Keratinocyte (primary cell): ENCODE measurements around the gene SLC41A1. TPM values are rescaled to one million over a fixed set of nuclear protein-coding genes. Genes with fewer than 3 reads are reported as not detected.

Source experiments
- DNase-seq: peaks from one replicate; pipeline ENCODE4 v3.0.0-alpha.2; 2011; ENCODE audit warnings: low read depth, missing footprints, low spot score
- FAIRE-seq: peaks from 2 replicates; lab custom pipeline; 2011; peaks lifted over from hg19 to GRCh38; lab: Jason Lieb, UNC
- H2AFZ ChIP-seq: 2 replicates; pipeline ENCODE4 v1.6.0; 2012; ENCODE audit warnings: low read length, control low read depth, inconsistent platforms; ENCODE audit not compliant: control insufficient read depth
- H3K27ac ChIP-seq: 2 replicates; pipeline ENCODE4 v1.5.1; 2011; ENCODE audit warnings: low read length; ENCODE audit not compliant: control insufficient read depth, insufficient read depth
- H3K27me3 ChIP-seq: 3 replicates; pipeline ENCODE4 v1.6.0; 2011; ENCODE audit warnings: low read length; ENCODE audit not compliant: control insufficient read depth, insufficient read depth; ENCODE audit errors: extremely low read depth
- H3K36me3 ChIP-seq, 2 experiments: 2 replicates in 1 of 2; 3 replicates in 1 of 2; pipeline ENCODE4 v1.5.1; 2011; ENCODE audit warnings: low read length in 2 of 2, mild to moderate bottlenecking in 1 of 2; ENCODE audit not compliant: control insufficient read depth in 2 of 2, insufficient read depth in 2 of 2; ENCODE audit errors: extremely low read depth in 1 of 2
- H3K4me1 ChIP-seq: 3 replicates; pipeline ENCODE4 v1.5.1; 2011; ENCODE audit warnings: low read length; ENCODE audit not compliant: control insufficient read depth, insufficient read depth; ENCODE audit errors: extremely low read depth
- H3K4me2 ChIP-seq: 3 replicates; pipeline ENCODE4 v1.6.0; 2011; ENCODE audit warnings: low read depth, low read length; ENCODE audit not compliant: control insufficient read depth, insufficient read depth; ENCODE audit errors: extremely low read depth
- H3K4me3 ChIP-seq, 3 experiments: fragments of 200-600 bp in 1 of 3; sonication (generic) in 1 of 3; 2 replicates in 2 of 3; 3 replicates in 1 of 3; pipeline ENCODE4 v1.5.1; 2011 to 2016; ENCODE audit warnings: low read length in 3 of 3, mild to moderate bottlenecking in 3 of 3, control low read depth in 2 of 3, inconsistent platforms in 1 of 3, low read depth in 1 of 3, mixed read lengths in 1 of 3, mixed run types in 1 of 3, moderate library complexity in 1 of 3; ENCODE audit not compliant: control insufficient read depth in 2 of 3, insufficient read depth in 2 of 3; ENCODE audit errors: extremely low read depth in 1 of 3
- H3K79me2 ChIP-seq: 2 replicates; pipeline ENCODE4 v1.6.0; 2012; ENCODE audit warnings: low read length; ENCODE audit not compliant: control insufficient read depth, insufficient read depth
- H3K9ac ChIP-seq: 3 replicates; pipeline ENCODE4 v1.6.0; 2011; ENCODE audit warnings: low read length; ENCODE audit not compliant: control insufficient read depth, insufficient read depth; ENCODE audit errors: extremely low read depth
- H3K9me1 ChIP-seq: 3 replicates; pipeline ENCODE4 v1.6.0; 2011; ENCODE audit warnings: low read length; ENCODE audit not compliant: control insufficient read depth, insufficient read depth; ENCODE audit errors: extremely low read depth
- H3K9me3 ChIP-seq: 2 replicates; pipeline ENCODE4 v1.5.1; 2012; ENCODE audit warnings: low read depth, low read length; ENCODE audit not compliant: control insufficient read depth
- H4K20me1 ChIP-seq: 3 replicates; pipeline ENCODE4 v1.6.0; 2011; ENCODE audit warnings: low read length; ENCODE audit not compliant: control insufficient read depth, insufficient read depth; ENCODE audit errors: extremely low read depth
- CTCF ChIP-seq, 3 experiments: IDR thresholded peaks in 1 of 3; conservative IDR thresholded peaks in 1 of 3; optimal IDR thresholded peaks in 1 of 3; 2 replicates in 2 of 3; 3 replicates in 1 of 3; pipeline versions ENCODE3 to v1.5.1; 2011; ENCODE audit warnings: low read length in 3 of 3, mild to moderate bottlenecking in 3 of 3, moderate library complexity in 2 of 3, control low read depth in 1 of 3, inconsistent platforms in 1 of 3; ENCODE audit not compliant: insufficient read depth in 2 of 3; ENCODE audit errors: extremely low read depth in 1 of 3
- EZH2 ChIP-seq: IDR thresholded peaks from one replicate; pipeline ENCODE4 v1.6.1; 2012; ENCODE audit warnings: inconsistent platforms, mild to moderate bottlenecking, low read length, moderate library complexity
- dilution Hi-C: fragments of 300-500 bp; cut with MboI; formaldehyde crosslinking; loops from one replicate; pipeline ENCODE4 v1.7.0; 2020; ENCODE audit warnings: low sequenced_read_pairs; ENCODE audit not compliant: extremely low pct_ligation_motif_present
- polyA plus RNA-seq, 5 experiments: library from polyadenylated mRNA; depleted of rRNA in 3 of 5; stranded (reverse) in 3 of 5; stranded (forward) in 1 of 5; unstranded in 1 of 5; fragments of >200 nt; gene quantifications; 1 replicate in 1 of 5; 2 replicates in 3 of 5; 3 replicates in 1 of 5; pipeline versions ENCODE4 v1.2.1 to v1.2.3, GENCODE V29; 2011 to 2012; ENCODE audit warnings: missing spikeins in 2 of 5, low read depth in 1 of 5, low replicate concordance in 1 of 5

Gene SLC41A1
- polyA plus RNA-seq, 1 donor (not counting 4 experiments of a cell fraction or from before 2014, with no cell fraction given): 21.7 TPM

DNA sequence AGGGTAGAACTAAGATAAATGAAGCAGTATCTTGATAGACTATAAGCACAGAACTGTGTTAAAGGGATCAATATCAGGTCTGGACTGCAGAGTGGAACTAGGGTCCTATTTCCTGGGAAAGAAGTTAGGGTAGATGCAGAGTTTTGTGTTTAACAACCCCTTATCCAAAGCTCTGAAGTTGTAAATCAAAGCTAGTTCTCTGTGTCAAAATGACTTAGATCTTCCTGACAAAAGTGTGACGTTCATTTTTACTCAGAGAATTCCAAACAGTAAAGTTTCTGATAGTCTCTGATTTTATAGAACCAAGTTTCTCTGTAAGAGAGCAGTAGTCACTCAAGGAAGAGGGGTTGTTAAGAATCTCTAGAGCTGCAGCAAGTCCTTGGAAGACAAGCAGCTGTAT lies 71.3 kb downstream of the SLC41A1 start:
- Histone ChIP-seq H3K27me3 (no peaks in the 10 kb centered on the region), H3K36me3 (peaks cover 0 to 5% of the 10 kb centered on the region in 2 experiments), H3K4me2 (no peak overlapping the region), H4K20me1 (peaks cover 4% of the 10 kb centered on the region), H3K27ac (no peak overlapping the region), H3K4me3 (no peak overlapping the region), H3K79me2 (peaks cover 86% of the 10 kb centered on the region), H3K9ac (no peak overlapping the region), H3K9me3 (no peaks in the 10 kb centered on the region), H3K4me1 (peaks cover 3% of the 10 kb centered on the region), H3K9me1 (no peaks in the 10 kb centered on the region), H2AFZ (no peak overlapping the region)
- FAIRE-seq (no peak), DNase-seq (no peak)
- dilution Hi-C loops: no loop called here
- no peak for TF ChIP-seq CTCF (optimal IDR thresholded peaks at IDR 0.05 in 1 of 3, IDR thresholded peaks at IDR 0.05 in 1 of 3, conservative IDR thresholded peaks at IDR 0.05 in 1 of 3; ENCODE audit: extremely low read depth in 1 of 3, insufficient read depth in 2 of 3, low read length in 3 of 3)
- no peak for TF ChIP-seq EZH2

DNA sequence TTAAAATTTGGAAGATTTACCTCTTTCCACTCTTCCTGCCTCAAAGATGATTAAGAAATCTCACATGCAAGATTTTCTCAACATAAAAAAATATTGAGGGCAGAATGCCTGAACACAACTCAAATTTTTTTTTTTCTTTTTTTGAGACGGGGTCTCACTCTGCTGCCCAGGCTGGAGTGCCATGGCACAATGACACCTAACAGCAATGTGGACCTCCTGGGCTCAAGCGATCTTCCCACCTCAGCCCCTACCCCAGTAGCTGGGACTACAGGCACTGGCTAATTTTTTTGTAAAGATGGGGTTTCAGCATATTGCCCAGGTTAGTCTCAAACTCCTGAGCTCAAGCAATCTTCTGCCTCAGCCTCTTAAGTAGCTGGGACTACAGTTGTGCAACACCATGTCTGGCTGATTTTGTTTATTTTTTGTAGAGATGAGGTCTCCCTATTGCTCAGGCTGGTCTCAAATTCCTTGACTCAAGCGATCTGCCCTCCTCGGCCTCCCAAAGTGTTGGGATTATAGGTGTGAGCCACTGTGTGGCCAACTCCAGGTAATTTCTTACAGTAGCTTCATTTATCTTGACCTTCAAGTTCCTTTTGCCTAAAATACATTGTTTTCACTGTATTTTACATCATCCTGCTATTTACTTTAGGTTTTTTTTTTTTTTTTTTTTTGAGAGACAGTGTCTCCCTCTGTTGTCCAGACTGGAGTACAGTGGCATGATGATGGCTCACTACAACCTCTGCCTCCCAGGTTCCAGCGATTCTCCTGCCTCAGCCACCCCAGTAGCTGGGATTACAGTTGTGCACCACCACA lies 73.4 kb downstream of the SLC41A1 start:
- Histone ChIP-seq H3K9me1 (no peaks in the 10 kb centered on the region), H3K36me3 (no peaks in the 10 kb centered on the region), H3K79me2 (peaks cover 81% of the 10 kb centered on the region), H3K9me3 (no peaks in the 10 kb centered on the region), H3K4me3 (no peak overlapping the region), H3K4me1 (no peaks in the 10 kb centered on the region), H3K27me3 (no peaks in the 10 kb centered on the region), H4K20me1 (peaks cover 9% of the 10 kb centered on the region), H3K27ac (no peak overlapping the region), H3K9ac (no peak overlapping the region), H2AFZ (no peak overlapping the region), H3K4me2 (no peak overlapping the region)
- no peak for TF ChIP-seq EZH2
- no peak for TF ChIP-seq CTCF (optimal IDR thresholded peaks at IDR 0.05 in 1 of 3, IDR thresholded peaks at IDR 0.05 in 1 of 3, conservative IDR thresholded peaks at IDR 0.05 in 1 of 3; ENCODE audit: extremely low read depth in 1 of 3, insufficient read depth in 2 of 3, low read length in 3 of 3)
- no peak for FAIRE-seq
- no peak for DNase-seq
- dilution Hi-C loops: no loop called here

Other genes starting within 250 kb of the SLC41A1 start
- 4.5 to 8.6 TPM (median 7.3 TPM) in 3 replicates for gene ELK4, start 181.2 kb downstream of the SLC41A1 start, polyA plus RNA-seq
- 2.1 to 2.8 TPM (median 2.5 TPM) in 3 replicates for gene SLC45A3, start 132.7 kb downstream of the SLC41A1 start, polyA plus RNA-seq
- gene NUCKS1, start 63.0 kb downstream of the SLC41A1 start, polyA plus RNA-seq: 38.0 to 71.6 TPM (median 46.1 TPM) in 3 replicates
- 26.7 to 28.0 TPM (median 27.3 TPM) in 3 replicates for gene RAB29, start 37.7 kb downstream of the SLC41A1 start, polyA plus RNA-seq
- 0.03 to 0.05 TPM (median 0.04 TPM) in 3 replicates for gene PM20D1, start 36.9 kb upstream of the SLC41A1 start, polyA plus RNA-seq
- 0.03 to 0.08 TPM (median 0.03 TPM) in 3 replicates for gene SLC26A9, start 130.3 kb upstream of the SLC41A1 start, polyA plus RNA-seq
- 39.2 to 88.7 TPM (median 47.8 TPM) in 3 replicates for gene RAB7B, start 190.2 kb upstream of the SLC41A1 start, polyA plus RNA-seq
- gene CTSE, start 210.7 kb upstream of the SLC41A1 start, polyA plus RNA-seq: 0.26 to 0.68 TPM (median 0.33 TPM) in 3 replicates
- not detected in 3 replicates for gene RHEX, start 240.0 kb upstream of the SLC41A1 start, polyA plus RNA-seq